GM12892 (cell line): ENCODE data around the gene UGT3A2.

ENCODE experiments used
- DNase-seq: peaks from one replicate; pipeline ENCODE4 v3.0.0; 2011; ENCODE audit not compliant: insufficient read length
- FAIRE-seq: peaks from 2 replicates; lab custom pipeline; 2011; peaks lifted over from hg19 to GRCh38; lab: Jason Lieb, UNC
- POLR2A ChIP-seq: IDR thresholded peaks from 2 replicates; pipeline ENCODE4 v1.6.1; 2011; ENCODE audit warnings: low read depth, low read length, control low read depth
- POLR2AphosphoS5 ChIP-seq: IDR thresholded peaks from 2 replicates; pipeline ENCODE4 v1.6.1; 2011; ENCODE audit warnings: low read depth, low read length, control low read depth
- TAF1 ChIP-seq: IDR thresholded peaks from 2 replicates; pipeline ENCODE4 v1.6.1; 2011; ENCODE audit warnings: low read depth, mild to moderate bottlenecking, control low read depth, low read length, borderline replicate concordance

The UGT3A2 gene

DNA sequence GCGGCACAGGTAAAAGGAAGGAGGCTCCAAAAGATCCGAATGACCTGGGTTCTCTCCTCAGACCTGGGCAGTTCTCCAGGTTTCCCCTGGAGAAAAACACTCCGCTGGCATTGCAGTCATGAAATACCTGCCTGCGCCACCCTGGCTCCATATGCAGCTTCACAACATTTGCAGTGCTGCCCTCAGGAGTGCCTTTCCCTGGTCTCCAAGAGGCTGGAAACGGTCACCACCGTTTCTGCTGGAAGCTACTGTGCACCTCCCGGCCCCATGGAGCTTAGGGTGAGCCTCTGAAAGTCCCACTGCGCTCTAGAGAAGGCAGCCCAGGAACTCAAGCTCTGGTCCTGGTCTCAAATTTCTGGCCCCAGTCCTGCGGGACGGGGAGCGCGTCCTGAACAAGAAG, 76.2 kb downstream of the UGT3A2 start:
- TF ChIP-seq TAF1 (no peak), POLR2AphosphoS5 (no peak), POLR2A (no peak)
- DNase-seq (no peak), FAIRE-seq (no peak)

DNA sequence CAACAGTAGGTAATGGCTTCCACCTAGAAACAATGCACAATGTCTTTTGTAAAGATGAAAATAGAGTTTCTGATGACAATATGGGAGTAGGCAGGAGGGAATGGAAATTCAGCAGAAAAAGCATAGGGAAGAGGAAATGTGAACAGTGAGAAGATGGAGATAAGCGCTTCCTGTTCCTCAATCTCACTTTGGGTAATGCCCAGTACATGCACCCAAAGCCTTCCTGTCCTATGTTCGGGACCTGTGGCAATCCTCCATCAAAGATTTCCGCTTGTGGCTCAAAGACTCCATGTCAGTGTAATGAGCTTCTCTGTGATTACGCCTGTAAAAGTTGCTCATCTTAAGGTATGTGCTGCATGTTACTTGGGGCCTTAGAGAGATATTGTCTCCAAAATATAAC, 78.2 kb downstream of the UGT3A2 start:
- no peak for FAIRE-seq
- TF ChIP-seq POLR2AphosphoS5 (no peak), POLR2A (no peak), TAF1 (no peak)
- no peak for DNase-seq

DNA sequence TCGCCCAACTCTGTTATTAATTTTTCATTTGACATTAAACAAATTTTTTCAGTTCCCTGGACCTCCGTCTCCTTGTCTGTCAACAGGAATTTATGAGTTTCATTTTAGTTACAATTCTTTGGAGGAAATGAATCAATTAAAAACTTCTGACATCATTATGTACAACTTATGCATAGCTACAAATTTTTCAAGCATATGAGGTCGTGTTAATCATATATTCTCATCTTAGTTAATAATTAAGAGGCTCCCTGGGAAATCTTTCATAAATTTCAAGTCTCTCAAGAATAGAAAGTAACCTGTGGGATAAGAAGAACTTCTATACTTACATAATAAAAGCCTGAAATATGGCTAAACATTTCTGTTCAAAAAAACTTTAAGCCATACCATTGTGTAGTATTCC, 78.9 kb downstream of the UGT3A2 start:
- DNase-seq, result no peak
- FAIRE-seq, result no peak
- TF ChIP-seq TAF1 (no peak), POLR2A (no peak), POLR2AphosphoS5 (no peak)
